Measurements from ENCODE around the gene IQCE. TPM values are rescaled to one million over a fixed set of nuclear protein-coding genes. Genes with fewer than 3 reads are reported as not detected.
"Not testable (repeated sequence)": the region's sequence is repeated elsewhere in the genome, so short reads cannot be mapped to it uniquely, and the experiment has no call there.

IQCE gene
- total RNA-seq, 1 donor from 2014 or later = 12.0 TPM

GRCh38 chr7:2587778-2588177, 29.0 kb downstream of the IQCE start:
- TF ChIP-seq CTCF (IDR thresholded peaks at IDR 0.05; ENCODE audit: partially characterized antibody, unreplicated experiment) = no peak
- no peak for DNase-seq
- Mint-ChIP-seq H3K27me3 (ENCODE audit: unreplicated experiment) (peaks cover 4% of the 10 kb centered on the region), H3K4me3 (ENCODE audit: unreplicated experiment) (no peak overlapping the region), H3K36me3 (ENCODE audit: unreplicated experiment) (no peaks in the 10 kb centered on the region), H3K27ac (ENCODE audit: unreplicated experiment) (no peak overlapping the region), H3K4me1 (ENCODE audit: low read depth, unreplicated experiment) (peaks cover 21% of the 10 kb centered on the region), H3K9me3 (ENCODE audit: unreplicated experiment) (peaks cover 4% of the 10 kb centered on the region)

- H3K9me3 Mint-ChIP-seq (ENCODE audit: unreplicated experiment) = peaks cover 4% of the 10 kb centered on the region
- peaks cover 4% of the 10 kb centered on the region for H3K27me3 Mint-ChIP-seq (ENCODE audit: unreplicated experiment)
- H3K4me3 Mint-ChIP-seq (ENCODE audit: unreplicated experiment) = no peak overlapping the region
- no peak overlapping the region for H3K27ac Mint-ChIP-seq (ENCODE audit: unreplicated experiment)
- no peak for DNase-seq
- TF ChIP-seq CTCF (IDR thresholded peaks at IDR 0.05; ENCODE audit: partially characterized antibody, unreplicated experiment) = no peak
- H3K36me3 Mint-ChIP-seq (ENCODE audit: unreplicated experiment) = no peaks in the 10 kb centered on the region
- H3K4me1 Mint-ChIP-seq (ENCODE audit: low read depth, unreplicated experiment) = peaks cover 17% of the 10 kb centered on the region
These were observed 30.6 kb downstream of the IQCE start for GRCh38 chr7:2589341-2589740.

GRCh38 chr7:2589941-2590340, 31.2 kb downstream of the IQCE start:
- not testable (repeated sequence) for H3K36me3 Mint-ChIP-seq (ENCODE audit: unreplicated experiment); H3K9me3 Mint-ChIP-seq (ENCODE audit: unreplicated experiment); H3K27me3 Mint-ChIP-seq (ENCODE audit: unreplicated experiment); H3K27ac Mint-ChIP-seq (ENCODE audit: unreplicated experiment); DNase-seq; H3K4me3 Mint-ChIP-seq (ENCODE audit: unreplicated experiment)
- H3K4me1 Mint-ChIP-seq (ENCODE audit: low read depth, unreplicated experiment) = peaks cover 17% of the 10 kb centered on the region

- no peak for TF ChIP-seq CTCF (IDR thresholded peaks at IDR 0.05; ENCODE audit: partially characterized antibody, unreplicated experiment)
- Mint-ChIP-seq H3K27me3 (ENCODE audit: unreplicated experiment) (no peaks in the 10 kb centered on the region), H3K4me1 (ENCODE audit: low read depth, unreplicated experiment) (peaks cover 5% of the 10 kb centered on the region), H3K36me3 (ENCODE audit: unreplicated experiment) (peaks cover 4% of the 10 kb centered on the region), H3K9me3 (ENCODE audit: unreplicated experiment) (peaks cover 4% of the 10 kb centered on the region), H3K4me3 (ENCODE audit: unreplicated experiment) (no peak overlapping the region), H3K27ac (ENCODE audit: unreplicated experiment) (no peak overlapping the region)
- DNase-seq = no peak
These were observed 33.6 kb downstream of the IQCE start for GRCh38 chr7:2592375-2592865.

GRCh38 chr7:2593036-2593727, 34.4 kb downstream of the IQCE start:
- no peak for DNase-seq
- peaks cover 4% of the 10 kb centered on the region for H3K36me3 Mint-ChIP-seq (ENCODE audit: unreplicated experiment)
- H3K4me1 Mint-ChIP-seq (ENCODE audit: low read depth, unreplicated experiment) = peaks cover 7% of the 10 kb centered on the region
- no peak for TF ChIP-seq CTCF (IDR thresholded peaks at IDR 0.05; ENCODE audit: partially characterized antibody, unreplicated experiment)
- H3K4me3 Mint-ChIP-seq (ENCODE audit: unreplicated experiment) = no peak overlapping the region
- no peaks in the 10 kb centered on the region for H3K27me3 Mint-ChIP-seq (ENCODE audit: unreplicated experiment)
- H3K27ac Mint-ChIP-seq (ENCODE audit: unreplicated experiment) = no peak overlapping the region
- peaks cover 4% of the 10 kb centered on the region for H3K9me3 Mint-ChIP-seq (ENCODE audit: unreplicated experiment)

Measured in glutamatergic neuron (in vitro differentiated cells).